HG02943 (cell line): ENCODE results near the gene RNF144A.

Experiments
- ATAC-seq: cut with Tn5 transposase; IDR thresholded peaks from one replicate; pipeline ENCODE4 v1.9.1; 2021; ENCODE audit warnings: mild to moderate bottlenecking, low read depth, moderate library complexity; ENCODE audit not compliant: unreplicated experiment

The RNF144A gene

DNA sequence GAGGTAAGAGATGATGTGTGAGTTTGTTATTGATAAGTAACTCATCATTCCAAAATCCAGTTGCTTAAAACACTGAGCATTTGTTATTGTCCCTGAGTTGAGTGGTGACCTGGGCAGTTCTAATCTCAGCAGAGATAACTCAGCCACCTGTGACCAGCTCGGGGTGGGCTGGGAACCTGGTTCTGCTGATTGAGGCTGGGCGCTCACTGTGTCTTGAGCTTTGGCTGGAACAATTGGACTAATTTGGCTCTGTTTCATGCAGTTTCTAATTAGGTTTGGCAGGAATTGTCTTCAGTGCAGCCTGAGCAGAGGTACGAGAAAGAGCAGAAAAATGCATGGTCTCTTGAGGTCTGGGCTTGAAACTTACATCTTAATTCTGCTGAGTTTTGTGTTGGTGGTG is 144.7 kb downstream of the RNF144A start:
- ATAC-seq = no peak

DNA sequence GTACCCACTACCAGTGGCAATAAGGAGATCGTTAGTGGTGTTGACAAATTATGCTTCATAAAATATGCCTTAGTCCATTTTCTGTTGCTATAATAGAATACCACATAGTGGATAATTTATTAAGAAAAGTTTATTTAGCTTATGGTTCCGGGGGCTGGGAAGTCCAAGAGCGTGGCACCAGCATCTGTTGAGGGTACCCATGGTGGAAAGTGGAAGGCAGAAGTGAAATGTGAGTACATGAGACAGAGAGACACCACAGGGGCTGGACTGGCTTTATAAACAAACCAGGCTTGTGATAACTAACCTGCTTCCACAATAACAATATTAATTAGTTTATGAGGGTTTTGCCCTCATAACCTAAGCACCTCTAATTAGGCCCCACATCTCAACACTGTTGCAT is 146.6 kb downstream of the RNF144A start:
- ATAC-seq = no peak

DNA sequence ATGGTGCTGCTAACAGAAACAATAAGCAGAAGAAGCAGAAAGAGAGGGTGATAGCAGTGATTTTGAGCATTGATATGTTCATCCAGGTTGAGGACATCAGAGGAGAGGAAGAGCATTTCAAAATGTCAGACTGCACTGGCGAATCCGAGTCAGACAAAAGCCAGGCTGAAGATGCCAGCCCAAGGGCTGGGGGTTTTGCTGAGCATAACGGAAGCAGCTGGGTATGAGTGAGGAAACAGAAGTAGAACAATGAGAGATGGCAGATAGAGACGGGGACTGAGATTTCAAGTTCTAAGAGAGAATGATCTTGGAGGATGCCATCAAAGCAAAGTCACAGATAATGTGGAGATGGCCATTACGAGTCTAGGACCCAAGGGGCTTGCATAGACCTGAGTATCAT is 151.2 kb downstream of the RNF144A start:
- no peak for ATAC-seq

DNA sequence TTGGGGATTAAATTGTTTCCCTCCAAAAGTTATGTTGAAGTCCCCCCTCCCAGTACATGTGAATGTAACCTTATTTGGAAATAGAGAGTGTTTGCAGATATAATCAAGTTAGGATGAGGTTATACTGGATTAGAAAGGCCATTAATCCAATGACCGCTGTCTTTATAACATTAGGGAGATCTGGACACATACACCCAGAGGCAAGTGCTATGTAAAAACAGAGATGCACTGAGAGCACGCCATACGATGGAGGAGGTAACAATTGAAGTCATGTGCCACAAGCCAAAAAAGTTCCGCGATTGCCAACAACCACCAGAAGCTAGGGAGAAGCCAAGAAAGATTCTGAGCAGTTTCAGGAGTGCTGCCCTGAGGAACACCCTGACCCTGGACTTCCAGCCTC is 153.3 kb downstream of the RNF144A start:
- no peak for ATAC-seq

DNA sequence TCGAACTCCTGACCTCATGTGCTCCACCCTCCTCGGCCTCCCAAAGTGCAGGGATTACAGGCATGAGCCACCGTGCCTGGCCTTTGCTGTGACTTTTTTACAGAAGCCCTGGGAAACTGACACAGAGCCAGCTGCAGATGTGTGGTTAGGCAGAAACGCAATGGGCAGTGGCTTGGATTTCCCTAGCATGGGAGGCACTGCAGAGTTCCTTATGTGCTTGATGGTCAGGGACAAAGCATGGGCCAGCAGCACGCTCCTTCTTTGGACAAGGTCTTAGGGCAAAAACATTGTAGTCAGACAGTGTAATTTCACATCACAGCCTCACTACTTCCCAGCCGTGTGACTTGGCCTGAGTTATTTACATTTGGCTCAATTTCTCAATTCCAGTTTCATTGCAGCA is 153.9 kb downstream of the RNF144A start:
- no peak for ATAC-seq

DNA sequence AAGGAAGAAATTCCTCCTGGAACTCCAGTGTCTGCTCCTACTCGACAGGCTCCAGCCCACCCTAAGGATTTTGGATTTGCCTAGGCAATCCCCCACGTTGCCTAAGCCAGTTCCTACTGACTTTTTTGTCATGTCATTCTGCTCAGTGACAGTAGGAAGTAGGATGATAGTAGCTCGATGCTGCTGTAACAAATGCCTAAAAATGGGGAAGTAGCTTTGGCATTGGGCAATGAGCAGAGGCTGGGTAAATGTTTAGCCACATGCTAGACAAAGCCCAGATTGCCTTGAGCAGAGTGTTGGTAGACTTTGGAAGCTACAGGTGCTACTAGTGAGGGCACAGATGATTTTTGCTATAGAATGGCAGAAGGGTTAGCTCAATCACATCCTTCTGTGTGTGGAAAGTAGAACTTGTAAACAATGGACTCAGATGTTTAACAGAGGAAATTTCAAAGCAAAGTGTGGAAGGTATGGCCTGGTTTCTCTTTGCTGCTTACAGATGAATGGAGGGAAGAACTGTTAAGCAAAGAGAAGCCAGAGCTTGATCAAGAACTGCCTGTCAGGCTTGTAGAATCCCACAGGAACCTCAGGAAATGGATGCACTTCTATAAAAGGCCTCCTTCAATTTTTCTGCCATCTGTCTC is 154.8 kb downstream of the RNF144A start:
- no peak for ATAC-seq

DNA sequence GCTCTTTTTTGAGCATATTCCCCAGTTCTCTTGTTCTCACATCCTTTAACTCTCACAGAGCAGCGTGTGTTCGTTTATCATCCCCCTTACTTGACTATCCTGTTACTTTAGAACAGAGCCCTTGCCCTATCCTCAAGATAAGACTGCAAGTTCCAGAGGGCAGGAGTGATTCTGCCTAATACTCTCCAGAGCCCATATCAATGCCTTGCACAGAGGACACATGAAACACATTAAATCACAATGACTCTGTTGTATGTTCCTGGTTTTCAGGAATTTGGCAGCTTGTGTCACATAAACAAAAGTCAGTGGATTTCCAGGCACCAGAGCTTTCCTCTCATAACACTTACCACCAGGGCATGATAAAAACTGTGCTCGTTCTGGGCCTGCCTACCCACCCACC is 156.7 kb downstream of the RNF144A start:
- no peak for ATAC-seq

DNA sequence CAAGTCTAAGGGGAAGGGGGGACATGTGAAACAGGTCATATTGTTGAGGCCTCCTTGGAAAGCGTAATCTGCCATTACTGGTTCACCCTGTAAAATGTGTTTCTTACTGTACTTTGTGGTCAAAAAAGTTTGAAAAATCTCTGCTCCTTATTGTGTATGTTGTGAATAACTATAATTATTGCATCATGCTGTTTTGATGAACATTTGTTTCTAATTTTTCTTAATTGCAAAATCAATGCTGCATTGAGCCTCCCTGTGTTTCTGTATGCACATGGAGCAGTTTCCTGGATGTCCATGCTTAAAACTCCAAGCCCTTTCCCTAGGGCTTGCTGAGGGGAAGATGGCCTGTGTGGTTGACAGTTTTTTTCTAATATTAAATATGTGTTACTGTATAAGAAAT is 158.6 kb downstream of the RNF144A start:
- no peak for ATAC-seq

DNA sequence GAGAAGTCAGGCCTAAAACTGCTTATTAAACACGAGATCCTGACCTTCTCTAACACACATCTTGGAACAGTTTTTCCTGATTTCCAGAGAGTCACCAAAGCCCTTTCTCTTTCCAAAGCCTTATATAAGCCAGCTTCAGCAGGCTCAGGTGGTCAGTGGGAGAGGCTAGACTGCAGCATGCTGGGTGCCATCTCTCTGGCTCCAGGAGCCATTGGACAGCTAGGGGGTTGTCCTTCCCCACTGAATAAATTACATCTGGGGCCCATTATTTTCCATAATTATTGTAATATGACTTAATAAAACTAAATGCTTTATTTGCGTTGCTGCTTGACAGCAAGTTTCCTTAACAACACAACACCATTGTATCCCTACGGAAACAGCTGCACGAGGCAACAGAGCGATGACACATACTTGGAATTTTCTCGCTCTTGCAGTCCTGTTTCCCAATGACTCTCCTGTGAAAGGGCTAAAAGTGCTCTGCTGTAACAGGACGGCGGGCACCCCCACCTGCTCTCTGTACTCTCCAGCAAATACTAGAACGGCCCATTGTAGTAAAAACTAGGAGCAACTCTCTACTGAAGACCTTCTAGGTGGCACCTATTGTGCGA is 160.6 kb downstream of the RNF144A start:
- ATAC-seq = no peak

DNA sequence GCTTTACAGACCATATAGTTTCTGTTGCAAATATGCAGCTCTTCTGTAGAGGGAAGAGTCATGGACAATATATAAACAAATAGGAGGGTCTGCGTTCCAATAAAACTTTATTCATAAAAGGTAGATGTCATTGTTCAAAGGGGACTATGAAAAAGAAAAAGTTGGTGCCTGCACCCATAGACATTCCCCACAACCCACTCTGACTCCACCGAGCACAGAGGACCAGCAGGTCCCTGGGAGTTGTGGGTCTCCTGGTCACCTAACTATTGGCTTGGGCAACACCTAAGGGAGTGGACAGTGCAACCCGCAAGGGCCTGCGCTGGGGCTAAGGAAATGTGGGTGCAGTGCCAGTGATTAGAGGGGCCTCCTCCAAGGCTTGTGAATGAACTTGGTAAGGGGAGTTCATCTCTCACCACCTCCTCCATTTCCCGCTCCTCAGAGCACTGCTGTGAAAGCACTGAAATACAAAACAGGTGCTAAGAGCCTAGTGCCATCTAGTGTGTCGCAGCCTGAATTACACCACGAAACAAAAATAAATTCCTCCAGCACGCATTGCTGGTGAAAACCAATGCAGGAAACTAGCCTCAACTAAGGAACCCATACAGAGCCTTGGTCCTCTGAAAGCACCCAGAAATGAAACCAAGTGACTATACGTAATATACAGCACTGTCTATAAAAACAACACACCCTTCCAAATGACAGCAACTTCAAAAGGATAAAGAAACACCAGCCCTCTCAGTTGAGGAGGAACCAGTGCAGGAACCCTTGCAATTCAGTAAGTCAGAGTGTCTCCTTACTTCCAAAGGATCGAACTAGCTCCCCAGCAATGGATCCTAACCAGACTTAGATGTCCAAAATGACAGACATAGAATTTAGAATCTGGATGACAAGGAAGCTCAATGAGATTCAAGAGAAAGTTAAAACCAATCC is 166.6 kb downstream of the RNF144A start:
- no peak for ATAC-seq

DNA sequence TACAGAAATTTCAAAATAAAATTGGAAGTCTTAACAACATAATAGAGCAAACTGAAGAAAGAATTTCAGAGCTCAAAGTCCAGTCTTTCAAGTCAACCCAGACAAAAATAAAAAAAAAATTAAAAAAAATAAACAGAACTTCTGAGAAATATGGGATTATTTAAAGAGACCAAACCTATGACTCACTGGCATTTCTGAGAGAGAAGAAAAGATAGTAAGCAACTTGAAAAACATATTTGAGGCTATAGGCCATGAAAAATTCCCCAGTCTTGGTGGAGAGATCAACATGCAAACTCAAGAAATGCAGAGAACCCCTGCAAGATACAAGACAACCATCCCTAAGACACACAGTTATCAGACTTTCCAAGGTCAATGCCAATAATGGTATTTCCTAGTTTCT is 167.4 kb downstream of the RNF144A start:
- ATAC-seq = no peak

DNA sequence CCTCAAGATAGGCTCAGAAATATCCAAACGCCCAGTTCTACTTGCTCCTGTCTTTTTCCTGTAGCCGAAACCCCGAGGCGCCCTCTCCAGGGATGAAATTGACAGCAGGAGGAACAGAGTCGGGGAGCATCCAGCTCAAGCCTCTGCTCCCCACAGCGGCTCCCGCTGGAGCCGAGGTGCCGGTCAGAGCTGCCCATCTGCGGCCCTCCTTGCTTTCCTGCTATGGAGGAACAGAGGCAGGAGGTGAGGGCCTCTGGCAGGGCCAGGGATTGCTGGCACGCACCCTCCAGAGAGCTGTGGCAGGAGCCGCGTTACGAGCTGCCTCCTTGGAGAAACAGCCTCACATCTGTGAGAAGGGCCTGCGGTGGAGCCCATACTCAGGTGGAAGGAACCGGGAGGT is 172.1 kb downstream of the RNF144A start:
- ATAC-seq = no peak

DNA sequence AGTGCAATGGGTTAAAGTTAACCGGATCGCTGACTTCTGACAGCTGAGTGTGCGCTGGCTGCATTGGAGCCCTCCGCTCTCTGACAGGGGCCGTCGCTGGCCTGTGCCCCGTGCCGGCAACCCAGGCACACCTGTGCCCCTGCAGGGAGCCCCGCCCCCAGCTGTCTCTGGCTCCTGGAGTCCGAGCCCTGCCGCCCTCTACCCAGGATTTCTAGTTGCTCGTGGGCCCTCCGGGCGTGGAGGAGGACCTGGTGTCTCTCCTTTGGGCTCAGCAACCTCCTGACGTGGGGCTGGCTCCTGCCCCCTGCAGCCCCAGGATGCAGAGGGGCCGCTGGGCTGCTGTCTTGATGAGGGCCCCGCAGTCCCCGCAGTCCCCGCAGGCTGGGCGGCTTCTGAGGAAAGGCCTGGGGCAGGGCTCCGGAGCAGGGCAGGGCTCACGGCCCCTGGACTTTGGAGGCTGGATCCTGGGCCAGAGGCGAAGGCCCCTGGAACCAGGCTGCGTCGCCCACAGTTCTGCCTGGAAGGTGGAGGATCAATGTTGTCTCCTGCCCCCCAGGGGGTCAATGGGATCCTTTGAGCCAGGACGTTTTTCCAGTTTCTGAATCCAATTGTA is 172.8 kb downstream of the RNF144A start:
- no peak for ATAC-seq

DNA sequence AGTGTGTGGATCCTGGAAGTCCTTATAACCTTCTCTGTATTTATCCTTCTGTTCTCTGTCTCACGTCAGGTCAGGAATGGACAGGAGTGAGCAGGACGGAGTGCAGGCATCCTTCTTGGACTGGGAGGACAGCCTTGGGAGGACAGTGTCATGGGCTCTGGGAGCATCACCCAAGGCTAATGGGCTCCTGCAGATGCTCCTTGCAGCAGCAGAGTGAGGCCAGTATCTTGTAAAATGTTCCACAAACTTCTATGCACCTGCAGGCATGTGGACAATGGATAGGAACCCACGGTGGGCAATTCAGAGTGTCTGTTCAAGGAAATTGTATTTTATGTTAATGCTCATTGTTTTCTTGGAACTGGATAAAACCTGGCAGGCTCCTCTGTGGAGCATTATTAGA is 176.2 kb downstream of the RNF144A start:
- ATAC-seq = no peak
